Activated CD4-positive, alpha-beta T cell treated with anti-CD3 and anti-CD28 coated beads, Interleukin-2, amount 10 ng/mL, durations not matched to agents 7 days and 5 days (primary cell): ENCODE results near the gene POP4. TPM values are rescaled to one million over a fixed set of nuclear protein-coding genes. Genes with fewer than 3 reads are reported as not detected.

Source experiments
- CTCF ChIA-PET: fragments of 350-600 bp; sonication (Branson Sonifier 250); formaldehyde crosslinking; loops from one replicate; lab custom pipeline; 2021; ENCODE audit warnings: antibody characterized with exemption; lab: Charles Lee
- POLR2A ChIA-PET: fragments of 350-600 bp; sonication (Branson Sonifier 250); formaldehyde crosslinking; loops from one replicate; lab custom pipeline; 2021; ENCODE audit warnings: antibody characterized with exemption; lab: Charles Lee
- DNase-seq: peaks from one replicate; pipeline ENCODE4 v3.0.0-alpha.2; 2020
- H3K27ac Mint-ChIP-seq: one replicate; pipeline ENCODE4 v1.8.0; 2021; ENCODE audit warnings: mild to moderate bottlenecking, moderate library complexity, mixed read lengths
- H3K27me3 Mint-ChIP-seq: one replicate; pipeline ENCODE4 v1.8.0; 2021; ENCODE audit warnings: mixed read lengths
- H3K36me3 Mint-ChIP-seq: one replicate; pipeline ENCODE4 v1.8.0; 2021; ENCODE audit warnings: low read depth, mixed read lengths
- H3K4me1 Mint-ChIP-seq: one replicate; pipeline ENCODE4 v1.8.0; 2021; ENCODE audit warnings: mixed read lengths
- H3K4me3 Mint-ChIP-seq: one replicate; pipeline ENCODE4 v1.8.0; 2021; ENCODE audit warnings: mild to moderate bottlenecking, moderate library complexity, mixed read lengths
- H3K9me3 Mint-ChIP-seq: one replicate; pipeline ENCODE4 v1.8.0; 2021; ENCODE audit warnings: mixed read lengths
- total RNA-seq, 2 experiments: library from RNA; stranded (reverse); gene quantifications; one replicate each; pipeline ENCODE4 v1.2.3, GENCODE V29; 2021

POP4 gene
- total RNA-seq, 2 experiments from 2014 or later: 96.0 to 113 TPM

DNA sequence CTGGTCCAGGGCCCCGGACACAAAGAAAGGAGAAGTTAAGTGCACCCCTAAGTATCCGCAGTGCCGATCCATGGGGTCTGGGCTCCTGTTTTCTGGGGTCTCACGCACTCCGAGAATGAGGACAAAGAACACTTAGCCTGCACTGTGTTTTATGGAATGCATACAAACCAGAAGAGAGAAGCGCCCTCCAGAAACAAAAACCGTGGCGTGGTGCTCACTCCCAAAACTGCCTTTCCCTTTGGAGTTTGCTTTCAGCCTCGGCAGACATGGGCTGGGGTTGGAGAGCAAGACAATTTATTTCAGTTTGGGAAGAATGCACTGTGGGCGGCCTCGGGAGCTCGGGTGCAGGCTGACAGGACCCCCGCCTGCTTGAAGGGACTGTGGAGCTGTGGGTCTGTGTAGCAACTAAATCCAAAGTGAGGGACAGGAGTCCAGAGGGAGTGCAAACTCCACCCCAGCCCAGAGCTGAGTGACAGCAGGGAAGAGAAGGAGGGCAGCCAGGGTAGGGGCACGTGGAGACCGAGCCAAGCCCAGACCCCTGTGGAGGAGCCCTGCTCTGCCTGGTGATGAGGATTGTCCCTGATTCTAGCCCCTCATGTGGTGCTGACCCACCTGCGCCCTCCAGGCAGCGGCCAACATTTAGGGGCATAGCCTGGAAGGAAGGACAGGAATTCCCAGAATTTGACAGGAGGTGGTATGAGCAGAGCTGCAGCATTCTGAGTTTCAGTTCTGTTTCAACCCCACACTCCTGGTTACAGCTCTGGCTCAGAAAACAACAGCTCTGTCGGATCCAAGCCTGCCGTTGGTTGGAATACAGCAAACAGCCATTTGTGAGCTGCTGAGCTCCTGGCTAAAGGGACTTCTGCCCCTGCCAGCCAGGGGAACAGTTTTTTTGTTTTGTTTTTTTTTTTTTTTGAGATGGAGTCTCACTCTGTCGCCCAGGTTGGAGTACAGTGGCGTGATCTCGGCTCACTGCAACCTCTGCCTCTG lies 37.8 kb upstream of the POP4 start:
- H3K27ac Mint-ChIP-seq: no peak overlapping the region
- H3K27me3 Mint-ChIP-seq: peaks cover 32% of the 10 kb centered on the region
- POLR2A ChIA-PET: no interaction called here

DNA sequence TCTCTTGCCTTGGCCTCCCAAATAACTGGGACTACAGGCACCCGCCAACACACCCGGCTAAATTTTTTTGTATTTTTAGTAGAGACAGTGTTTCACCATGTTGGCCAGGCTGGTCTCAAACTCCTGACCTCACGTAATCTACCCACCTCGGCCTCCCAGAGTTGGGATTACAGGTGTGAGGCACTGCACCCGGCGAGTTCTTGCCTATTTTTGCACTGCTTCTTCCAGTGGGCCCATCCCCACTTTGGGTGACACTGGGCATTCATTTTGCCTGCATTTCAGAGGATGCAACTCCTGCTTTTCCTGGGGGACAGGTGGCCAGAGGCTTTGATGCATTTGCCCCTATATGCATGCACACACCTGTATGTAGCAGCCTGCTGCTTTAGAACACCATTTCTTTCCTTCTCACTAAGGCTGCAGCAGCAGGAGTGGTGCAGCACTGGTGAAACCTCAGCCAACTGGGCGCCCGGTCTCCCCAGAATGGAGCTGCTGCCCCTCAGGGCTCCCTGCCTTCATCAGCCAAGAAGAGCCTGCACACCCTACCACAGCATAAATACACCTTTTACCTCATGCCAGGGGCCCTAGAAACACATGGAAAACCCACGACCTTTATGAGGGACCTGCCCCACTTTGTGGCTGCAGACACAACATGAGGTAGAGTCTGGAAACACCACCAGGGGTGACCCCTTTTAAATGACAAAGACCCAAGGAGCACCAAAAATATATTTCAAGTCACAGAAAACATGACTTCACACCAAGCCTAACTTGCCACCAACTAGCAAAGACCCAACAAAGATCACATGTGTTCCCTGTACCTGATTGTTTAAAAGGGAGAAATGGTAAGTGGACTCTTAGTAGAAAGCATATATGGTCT lies 36.8 kb upstream of the POP4 start:
- CTCF ChIA-PET: no interaction called here
- Mint-ChIP-seq H3K4me3 (no peak overlapping the region), H3K27me3 (peaks cover 36% of the 10 kb centered on the region)

More for the DNA sequence above, 37.8 kb upstream of the POP4 start:
- Mint-ChIP-seq H3K4me1 (peaks cover 3% of the 10 kb centered on the region), H3K4me3 (no peak overlapping the region), H3K9me3 (no peaks in the 10 kb centered on the region), H3K36me3 (no peaks in the 10 kb centered on the region)
- CTCF ChIA-PET: interaction anchor here (0.6 to 1.0 kb wide), 2 partner anchors 15 to 78 kb away, joined by 3 read pairs; no protein-coding TSS in a partner anchor
- DNase-seq: no peak

DNA sequence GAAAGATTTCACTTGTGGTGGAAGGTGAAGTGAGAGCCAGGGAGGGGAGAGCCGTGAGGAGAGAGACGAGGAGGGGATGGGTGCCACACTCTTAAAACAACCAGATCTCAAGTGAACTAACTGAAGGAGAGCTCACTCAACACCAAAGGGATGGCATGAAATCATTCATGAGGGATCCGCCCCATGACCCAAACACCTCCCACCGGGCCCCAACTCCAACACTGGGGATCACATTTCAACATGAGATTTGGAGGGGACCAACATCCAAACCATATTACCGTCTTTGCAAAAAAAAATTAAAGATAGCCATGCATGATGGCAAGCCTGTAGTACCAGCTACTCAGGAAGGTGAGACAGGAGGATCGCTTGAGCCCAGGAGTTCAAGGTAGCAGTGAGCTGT lies 34.9 kb upstream of the POP4 start:
- Mint-ChIP-seq H3K36me3 (no peaks in the 10 kb centered on the region), H3K4me3 (no peak overlapping the region), H3K4me1 (no peaks in the 10 kb centered on the region), H3K9me3 (no peaks in the 10 kb centered on the region), H3K27me3 (peaks cover 43% of the 10 kb centered on the region), H3K27ac (no peak overlapping the region)
- CTCF ChIA-PET: no interaction called here
- POLR2A ChIA-PET: no interaction called here
- DNase-seq: no peak

More for the DNA sequence above, 36.8 kb upstream of the POP4 start:
- POLR2A ChIA-PET: no interaction called here
- DNase-seq: no peak
- Mint-ChIP-seq H3K27ac (no peak overlapping the region), H3K36me3 (no peaks in the 10 kb centered on the region), H3K9me3 (no peaks in the 10 kb centered on the region), H3K4me1 (peaks cover 3% of the 10 kb centered on the region)

DNA sequence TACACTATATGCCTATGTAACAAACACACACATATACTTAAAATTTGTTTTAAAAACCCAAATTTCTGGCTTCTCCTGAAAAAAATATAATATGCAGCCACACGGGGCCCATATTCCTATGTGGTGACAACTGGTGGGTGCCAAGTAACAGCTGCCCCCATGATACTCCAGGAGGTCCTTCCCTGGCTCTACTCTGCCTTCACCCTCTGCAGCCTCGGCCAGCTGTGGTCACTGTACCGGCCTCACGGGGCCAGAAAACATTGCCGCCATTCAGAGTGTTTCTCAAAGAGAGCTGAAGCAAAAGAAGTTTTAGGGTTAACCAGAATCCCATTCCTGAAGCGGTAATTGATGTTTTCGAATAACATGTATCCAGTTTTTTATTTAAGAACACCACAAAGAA lies 32.6 kb upstream of the POP4 start:
- Mint-ChIP-seq H3K9me3 (no peaks in the 10 kb centered on the region), H3K4me1 (peaks cover 1% of the 10 kb centered on the region), H3K4me3 (no peak overlapping the region), H3K27ac (no peak overlapping the region), H3K27me3 (peaks cover 48% of the 10 kb centered on the region), H3K36me3 (no peaks in the 10 kb centered on the region)
- DNase-seq: no peak
- ChIA-PET POLR2A (no interaction called here), CTCF (no interaction called here)

DNA sequence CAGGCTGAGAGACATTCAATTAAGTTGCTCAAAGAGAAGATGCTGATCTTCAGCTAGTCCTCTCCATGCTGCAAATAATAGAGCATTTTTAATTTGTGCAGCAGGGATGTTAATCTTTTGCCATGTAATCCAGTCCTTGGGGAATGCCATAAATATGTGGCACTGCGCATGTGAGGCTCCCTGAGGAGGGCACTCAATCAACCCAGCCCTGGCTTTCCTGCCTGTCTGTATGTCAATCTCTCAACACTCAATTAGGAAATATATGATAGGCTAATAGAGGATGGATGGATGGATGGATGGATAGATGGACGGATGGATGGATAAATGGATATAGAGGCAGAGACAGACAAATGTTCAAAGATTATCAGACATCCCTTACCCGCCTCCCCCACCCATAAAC lies 31.6 kb upstream of the POP4 start:
- Mint-ChIP-seq H3K36me3 (no peaks in the 10 kb centered on the region), H3K4me3 (no peak overlapping the region), H3K27me3 (peaks cover 49% of the 10 kb centered on the region), H3K27ac (no peak overlapping the region), H3K4me1 (peaks cover 1% of the 10 kb centered on the region), H3K9me3 (peaks cover under 1% of the 10 kb centered on the region)
- CTCF ChIA-PET: no interaction called here
- POLR2A ChIA-PET: no interaction called here
- no peak for DNase-seq

DNA sequence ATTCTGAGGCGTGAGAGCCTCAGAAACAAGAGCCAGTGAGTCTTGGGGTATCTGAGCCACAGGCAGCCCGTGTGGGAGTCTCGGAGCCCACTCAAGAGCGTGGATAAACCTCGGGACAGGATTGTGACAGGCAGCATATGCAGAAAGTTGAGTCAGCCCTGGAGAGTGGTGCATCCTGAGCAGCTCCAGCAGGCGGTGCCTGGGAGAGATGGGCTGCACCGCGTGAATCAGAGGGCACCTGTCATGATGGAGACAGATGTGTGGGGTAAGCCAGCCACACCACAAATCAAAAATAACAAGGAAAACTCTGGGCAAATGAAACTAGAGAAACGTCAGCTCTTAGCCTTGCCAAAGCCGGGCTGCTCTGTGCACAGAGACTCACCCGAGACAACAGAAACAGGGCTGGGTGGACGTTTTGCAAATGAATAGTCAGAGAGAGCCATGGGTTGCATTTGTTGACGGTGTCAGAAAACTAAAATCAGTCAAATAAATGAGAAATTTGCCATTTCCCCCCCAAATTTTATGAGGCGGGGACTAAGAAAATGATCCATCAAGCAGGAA lies 30.0 kb upstream of the POP4 start:
- ChIA-PET CTCF (interaction anchor here (0.8 kb wide), 1 partner anchor 34 kb away, joined by 3 read pairs; no protein-coding TSS in a partner anchor), POLR2A (no interaction called here)
- H3K27me3 Mint-ChIP-seq: peaks cover 46% of the 10 kb centered on the region
- H3K27ac Mint-ChIP-seq: no peak overlapping the region
- H3K9me3 Mint-ChIP-seq: peaks cover 2% of the 10 kb centered on the region
- no peak for DNase-seq
- no peaks in the 10 kb centered on the region for H3K36me3 Mint-ChIP-seq
- no peak overlapping the region for H3K4me3 Mint-ChIP-seq
- peaks cover 1% of the 10 kb centered on the region for H3K4me1 Mint-ChIP-seq

DNA sequence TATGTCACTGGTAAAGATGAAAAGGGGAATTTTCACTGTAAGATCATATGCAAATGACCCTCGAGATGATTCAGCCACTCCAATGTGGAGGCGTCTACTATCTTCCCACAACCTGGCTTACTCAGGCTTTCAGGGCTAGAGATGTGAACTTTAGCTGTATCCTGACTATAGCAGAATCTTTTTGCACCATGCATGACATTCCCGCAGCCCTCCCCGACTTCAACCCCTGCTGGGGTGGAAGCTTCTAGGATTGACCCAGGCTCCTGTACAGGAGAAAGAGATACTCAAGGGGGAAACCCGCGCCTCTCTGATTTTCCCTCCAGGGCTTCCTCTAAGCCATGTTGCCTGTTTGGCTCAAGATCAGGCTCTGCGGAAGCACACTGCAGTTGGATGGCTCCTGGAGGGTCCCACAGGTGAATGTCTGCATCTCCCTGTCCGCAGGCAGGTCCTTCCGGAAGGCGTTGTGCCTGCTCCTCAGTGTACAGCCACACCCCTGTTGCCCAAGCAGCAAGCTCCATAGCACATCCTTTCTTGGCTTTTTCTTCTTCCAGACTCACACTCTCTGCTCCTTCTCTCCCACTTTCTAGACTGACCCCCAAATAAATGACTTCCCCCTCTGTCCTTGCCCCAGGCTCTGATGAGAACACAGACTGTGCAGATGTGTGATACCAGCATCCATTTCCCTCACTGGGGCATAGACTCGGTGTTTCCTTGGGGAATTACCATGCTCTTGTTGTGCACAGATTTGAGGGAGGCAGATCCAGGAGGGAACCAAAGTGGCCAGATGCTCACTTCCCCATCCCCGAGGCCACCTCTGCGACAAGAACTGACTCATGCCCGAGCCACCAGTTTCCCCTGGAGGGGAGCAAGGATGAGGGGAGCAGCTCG lies 29.1 kb upstream of the POP4 start:
- peaks cover 42% of the 10 kb centered on the region for H3K27me3 Mint-ChIP-seq
- H3K27ac Mint-ChIP-seq: no peak overlapping the region
- peaks cover 6% of the 10 kb centered on the region for H3K9me3 Mint-ChIP-seq
- peaks cover 1% of the 10 kb centered on the region for H3K4me1 Mint-ChIP-seq
- CTCF ChIA-PET: interaction anchor here (0.6 kb wide), 1 partner anchor 11 kb away, joined by 5 read pairs; no protein-coding TSS in a partner anchor
- H3K36me3 Mint-ChIP-seq: no peaks in the 10 kb centered on the region
- DNase-seq: no peak
- no peak overlapping the region for H3K4me3 Mint-ChIP-seq
- POLR2A ChIA-PET: no interaction called here

DNA sequence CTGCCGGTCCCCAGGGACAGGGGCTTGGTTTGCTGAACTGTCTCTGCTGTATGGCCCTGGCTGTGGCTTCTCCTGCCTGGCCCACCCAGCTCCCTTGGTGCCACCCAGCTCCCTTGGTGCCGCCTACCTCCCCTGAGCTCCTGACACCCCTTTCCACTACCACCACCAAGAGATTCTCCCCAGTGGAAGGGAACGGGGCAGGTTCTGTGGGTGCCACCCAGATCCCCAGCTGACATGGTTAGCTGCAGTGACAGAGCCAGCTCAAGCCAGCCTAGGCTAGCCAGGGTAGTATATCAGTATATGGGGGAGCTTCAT lies 28.5 kb upstream of the POP4 start:
- H3K4me1 Mint-ChIP-seq: peaks cover 3% of the 10 kb centered on the region
- no peaks in the 10 kb centered on the region for H3K36me3 Mint-ChIP-seq
- no peak overlapping the region for H3K4me3 Mint-ChIP-seq
- ChIA-PET POLR2A (no interaction called here), CTCF (interaction anchor here (0.6 kb wide), 1 partner anchor 11 kb away, joined by 5 read pairs; no protein-coding TSS in a partner anchor)
- H3K27ac Mint-ChIP-seq: no peak overlapping the region
- DNase-seq: no peak
- peaks cover 38% of the 10 kb centered on the region for H3K27me3 Mint-ChIP-seq
- H3K9me3 Mint-ChIP-seq: peaks cover 7% of the 10 kb centered on the region

DNA sequence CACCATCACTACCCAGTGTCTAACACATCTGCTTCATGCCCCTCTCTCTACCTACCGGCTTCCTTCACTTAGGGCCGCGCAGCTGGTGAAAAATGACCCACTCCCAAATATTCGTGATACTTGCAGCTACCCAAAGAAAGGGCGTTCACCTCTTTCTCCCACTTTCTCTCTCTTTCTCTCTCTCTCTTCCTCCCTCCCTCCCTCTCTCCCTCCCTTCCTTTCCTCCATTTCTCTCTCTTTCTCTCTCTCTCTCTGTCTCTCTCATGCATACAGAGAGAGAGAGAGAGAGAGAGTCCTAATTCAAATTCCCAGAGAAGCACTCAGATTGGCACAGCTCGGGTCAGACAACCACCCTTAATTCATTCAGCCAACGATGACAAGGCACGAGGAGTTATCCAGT lies 27.7 kb upstream of the POP4 start:
- DNase-seq: no peak
- CTCF ChIA-PET: no interaction called here
- Mint-ChIP-seq H3K9me3 (peaks cover 8% of the 10 kb centered on the region), H3K4me1 (peaks cover 6% of the 10 kb centered on the region), H3K36me3 (no peaks in the 10 kb centered on the region), H3K4me3 (no peak overlapping the region), H3K27ac (no peak overlapping the region), H3K27me3 (peaks cover 35% of the 10 kb centered on the region)
- POLR2A ChIA-PET: no interaction called here

DNA sequence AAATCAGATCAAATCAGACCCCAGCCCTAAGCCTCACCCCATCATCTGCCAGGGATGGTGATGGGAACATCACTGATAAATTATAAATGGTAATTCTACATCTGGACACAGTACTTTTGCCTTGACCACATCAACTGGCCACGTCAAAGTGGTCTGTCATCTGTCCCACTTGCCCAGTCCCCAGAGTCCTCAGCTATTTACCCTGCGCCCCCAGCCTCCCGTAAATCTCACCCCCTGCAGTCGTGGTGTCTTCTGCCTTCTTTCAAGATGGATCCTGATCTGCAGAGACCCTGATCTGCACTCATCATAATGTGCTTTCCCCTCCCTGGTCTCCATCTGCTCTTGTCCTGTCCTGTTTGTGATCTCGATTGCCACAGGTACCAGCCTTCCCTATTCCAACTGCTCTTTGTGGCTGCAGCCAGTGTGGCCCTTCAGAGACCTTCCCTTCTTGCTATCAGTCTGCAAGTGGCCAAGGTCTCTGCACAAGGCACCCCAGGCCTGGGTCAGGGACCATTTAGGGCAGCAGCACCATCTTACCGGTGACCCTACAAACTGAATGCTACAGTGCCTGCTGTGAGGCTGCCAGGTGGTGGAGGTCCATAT lies 26.7 kb upstream of the POP4 start:
- H3K4me3 Mint-ChIP-seq: no peak overlapping the region
- CTCF ChIA-PET: no interaction called here
- H3K9me3 Mint-ChIP-seq: peaks cover 8% of the 10 kb centered on the region
- H3K36me3 Mint-ChIP-seq: no peaks in the 10 kb centered on the region
- peaks cover 13% of the 10 kb centered on the region for H3K4me1 Mint-ChIP-seq
- DNase-seq: no peak
- no peak overlapping the region for H3K27ac Mint-ChIP-seq
- POLR2A ChIA-PET: no interaction called here
- H3K27me3 Mint-ChIP-seq: peaks cover 29% of the 10 kb centered on the region

DNA sequence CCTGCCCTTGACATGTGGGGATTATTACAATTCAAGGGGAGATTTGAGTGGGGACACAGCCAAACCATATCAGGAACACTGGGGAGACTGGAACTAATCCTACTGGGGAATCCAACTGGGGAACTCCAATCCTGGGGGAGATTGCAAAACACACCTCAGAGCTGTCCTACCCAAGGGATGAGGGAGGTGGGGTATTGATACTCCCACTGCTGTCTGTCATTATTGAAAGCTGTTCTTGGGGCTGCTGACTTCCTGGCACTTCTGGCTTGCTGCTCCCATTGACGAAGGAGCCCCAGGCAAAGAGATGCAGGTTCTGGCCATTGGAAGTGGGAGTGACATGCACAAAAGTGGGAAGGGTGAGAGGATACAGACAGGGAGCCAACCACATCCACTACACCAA lies 24.7 kb upstream of the POP4 start:
- Mint-ChIP-seq H3K9me3 (peaks cover 8% of the 10 kb centered on the region), H3K27ac (no peak overlapping the region), H3K4me1 (peaks cover 13% of the 10 kb centered on the region), H3K36me3 (no peaks in the 10 kb centered on the region), H3K27me3 (peaks cover 19% of the 10 kb centered on the region), H3K4me3 (no peak overlapping the region)
- no peak for DNase-seq
- ChIA-PET POLR2A (no interaction called here), CTCF (no interaction called here)
